GM10266 (cell line): ENCODE measurements around the gene KIAA1755.

Experiments
- DNase-seq: peaks from one replicate; pipeline ENCODE4 v3.0.0; 2012; ENCODE audit errors: extremely low spot score
- CTCF ChIP-seq: IDR thresholded peaks from 2 replicates; pipeline ENCODE4 v1.5.1; 2012; ENCODE audit warnings: mild to moderate bottlenecking, low read depth; ENCODE audit not compliant: control insufficient read depth, insufficient read depth; ENCODE audit errors: missing control alignments

Gene KIAA1755

GRCh38 chr20:38161412-38161774 lies 99.1 kb downstream of the KIAA1755 start:
- no peak for TF ChIP-seq CTCF
- DNase-seq, result no peak
